ENCODE data around the gene ASAP3.

Gene ASAP3

DNA sequence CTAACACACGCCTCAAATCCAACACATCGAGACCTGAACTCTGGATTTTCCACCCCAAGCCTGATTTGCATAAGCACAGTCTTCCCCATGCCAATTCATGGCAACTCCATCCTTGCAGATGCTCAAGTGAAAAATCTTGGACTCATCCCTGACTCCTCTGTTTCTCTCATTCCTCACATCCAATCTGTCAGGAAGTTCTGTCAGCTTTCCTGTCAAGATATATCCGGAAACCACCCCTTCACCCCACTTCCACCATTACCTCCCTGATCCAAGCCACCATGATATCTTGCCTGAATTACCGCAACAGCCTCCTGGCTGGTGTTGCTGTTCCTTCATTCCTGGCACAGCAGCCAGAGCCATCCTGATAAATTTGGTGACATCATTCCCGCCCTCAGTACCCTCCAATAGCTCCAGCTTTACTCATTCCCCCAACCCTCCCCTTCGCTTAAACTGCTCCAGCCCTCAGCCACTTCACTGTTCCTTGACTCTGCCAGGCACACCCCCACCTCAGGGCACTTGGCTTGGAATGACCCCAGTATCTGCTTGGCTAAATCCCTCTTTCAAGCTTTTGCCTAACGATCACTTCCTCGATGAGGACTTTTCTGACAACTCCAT, 76.9 kb downstream of the ASAP3 start:
- H3K27ac ChIP-seq, result no peak overlapping the region
- no peak for TF ChIP-seq CTCF (conservative IDR thresholded peaks at IDR 0.05)
- no peak for TF ChIP-seq ZFX (IDR thresholded peaks at IDR 0.05)

DNA sequence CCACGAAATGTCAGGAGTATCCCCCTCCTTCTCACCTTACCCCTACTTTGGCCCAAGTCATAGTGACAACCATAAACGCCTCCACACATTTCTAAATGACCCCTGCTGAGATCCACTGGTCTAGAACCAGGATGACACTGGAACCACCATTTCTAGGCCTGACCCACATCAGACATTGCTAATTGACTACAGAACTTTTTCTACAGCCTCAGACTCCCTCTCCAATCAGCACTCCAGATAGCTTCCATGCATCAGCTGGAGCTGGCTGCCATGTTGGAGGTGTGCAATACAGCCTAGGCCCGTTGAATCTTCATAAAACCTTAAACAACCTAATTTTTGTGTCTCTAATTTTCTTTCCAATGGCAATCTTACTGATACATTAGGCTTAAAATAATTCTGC, 78.0 kb downstream of the ASAP3 start:
- no peak overlapping the region for H3K27ac ChIP-seq
- TF ChIP-seq ZFX (IDR thresholded peaks at IDR 0.05) (no peak), CTCF (conservative IDR thresholded peaks at IDR 0.05) (no peak)

DNA sequence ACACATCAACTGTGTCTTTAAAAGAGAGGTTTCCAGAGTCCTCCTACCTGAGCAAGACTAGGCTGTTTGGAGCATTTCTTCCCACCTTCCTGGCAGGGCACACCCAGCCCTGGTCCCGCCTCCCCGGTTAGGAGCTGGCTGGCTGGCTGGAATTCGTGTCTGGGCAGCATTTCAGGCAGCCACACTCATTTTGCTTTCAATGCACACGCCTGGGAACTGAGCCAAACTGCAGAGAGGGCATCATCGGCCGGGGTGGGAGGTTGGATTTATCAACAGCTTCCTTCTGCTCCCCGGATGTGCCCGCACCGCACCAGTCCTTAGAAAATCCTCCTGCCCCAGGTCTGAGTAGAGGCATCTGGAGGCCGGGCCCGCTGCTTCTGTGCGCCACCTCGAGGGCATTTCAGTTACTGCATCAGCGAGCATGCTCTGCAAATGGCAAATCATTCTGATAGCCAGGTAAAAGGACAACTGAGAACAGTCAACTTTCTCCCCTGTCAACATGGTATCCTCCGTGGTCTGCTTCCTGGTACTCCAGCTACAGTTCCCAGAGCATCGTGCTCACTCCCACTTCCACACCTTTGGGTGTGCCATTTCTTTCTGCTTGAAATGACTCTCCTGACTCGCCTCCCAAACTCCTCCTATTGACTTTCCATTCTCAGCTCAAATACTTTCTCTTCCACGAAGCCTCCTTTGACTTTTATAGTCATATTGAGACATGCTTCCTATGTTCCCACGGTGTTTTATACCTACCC, 80.1 kb downstream of the ASAP3 start:
- TF ChIP-seq CTCF (conservative IDR thresholded peaks at IDR 0.05) (peak; percentile 86), ZFX (IDR thresholded peaks at IDR 0.05) (no peak)
- H3K27ac ChIP-seq, result peak overlapping the region; percentile 30

DNA sequence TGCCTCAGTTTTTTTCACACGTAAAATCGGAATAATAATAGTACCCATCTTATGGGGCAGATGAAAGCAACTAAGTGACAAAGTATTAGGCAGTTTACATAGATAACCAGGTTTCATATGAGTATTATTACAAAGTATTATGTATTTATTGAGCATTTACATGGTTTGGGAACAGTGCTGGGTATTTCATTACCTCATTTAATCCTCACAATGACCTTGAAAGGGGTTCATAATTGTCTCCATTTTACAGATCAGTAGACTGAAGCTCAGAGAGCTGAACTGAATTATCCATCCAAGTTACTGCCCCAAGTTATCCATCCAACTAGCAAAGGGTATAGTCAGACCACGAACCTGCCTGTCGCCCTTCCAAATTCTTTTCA, 80.6 kb downstream of the ASAP3 start:
- TF ChIP-seq CTCF (conservative IDR thresholded peaks at IDR 0.05), result no peak
- no peak for TF ChIP-seq ZFX (IDR thresholded peaks at IDR 0.05)
- H3K27ac ChIP-seq, result peak overlapping the region; percentile 30

GRCh38 chr1:23403038-23403336, 81.0 kb downstream of the ASAP3 start:
- TF ChIP-seq ZFX (IDR thresholded peaks at IDR 0.05) (no peak), CTCF (conservative IDR thresholded peaks at IDR 0.05) (no peak)
- H3K27ac ChIP-seq, result no peak overlapping the region

DNA sequence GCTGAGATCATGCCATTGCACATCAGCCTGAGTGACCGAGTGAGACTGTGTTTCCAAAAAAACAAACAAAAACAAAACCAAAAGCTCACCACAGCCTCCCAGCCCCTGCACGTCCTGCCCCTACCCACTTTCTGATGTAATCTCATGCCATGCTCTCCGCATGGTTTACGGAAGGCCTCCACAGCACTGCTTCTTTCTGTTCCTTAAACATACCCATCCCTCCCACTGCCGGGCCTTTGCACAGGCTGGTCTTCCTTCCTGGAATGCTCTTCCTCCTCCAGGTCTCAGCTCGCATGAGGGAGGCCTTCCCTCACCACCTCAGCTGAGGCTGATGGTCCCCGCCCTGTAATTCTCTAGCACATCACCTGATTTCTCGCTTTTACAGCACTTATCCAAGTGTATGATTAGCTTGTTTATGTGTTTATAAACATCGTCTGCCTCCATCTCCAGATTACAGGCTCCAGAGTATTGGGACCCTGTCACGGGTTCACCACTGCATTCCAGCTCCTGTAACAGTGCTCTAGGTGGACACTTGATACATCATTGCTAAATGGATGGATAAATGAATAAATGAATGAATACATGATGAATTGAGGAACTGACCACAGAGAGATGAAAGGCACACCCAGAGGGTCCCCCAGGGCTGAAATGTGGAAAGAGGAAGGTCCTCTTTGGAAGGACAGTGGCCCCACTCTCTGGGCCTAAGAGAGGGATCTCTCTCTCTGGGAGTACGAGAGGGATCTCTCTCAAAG, 81.5 kb downstream of the ASAP3 start:
- no peak overlapping the region for H3K27ac ChIP-seq

More for the DNA sequence above, 81.5 kb downstream of the ASAP3 start:
- TF ChIP-seq ZFX (IDR thresholded peaks at IDR 0.05), result no peak
- no peak for TF ChIP-seq CTCF (conservative IDR thresholded peaks at IDR 0.05)
